ENCODE measurements around the gene PTPRM.

DNA sequence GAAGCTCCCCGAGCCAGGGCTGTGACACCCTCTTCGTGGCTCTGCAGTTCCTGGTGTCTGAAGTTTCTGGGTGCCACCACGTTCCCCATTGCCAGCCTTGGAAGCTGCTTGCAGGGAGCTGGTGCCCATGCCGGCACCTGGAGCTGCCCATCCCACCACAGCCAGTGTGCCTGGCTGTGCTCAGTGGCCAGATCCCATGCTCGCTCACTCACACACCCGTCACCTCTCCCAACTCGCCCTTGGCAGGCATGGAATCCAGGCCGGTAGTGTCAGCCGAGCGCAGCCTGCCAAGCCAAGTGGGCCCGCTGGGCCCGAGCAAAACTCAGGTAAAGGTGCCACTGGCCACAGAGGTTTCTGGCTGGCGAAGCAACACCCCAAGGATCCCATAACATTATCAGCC is 370.2 kb downstream of the PTPRM start:
- TF ChIP-seq SUZ12 (IDR thresholded peaks at IDR 0.05; ENCODE audit: extremely low read depth, insufficient read depth, insufficient read length): no peak
- no peak for TF ChIP-seq YY1 (IDR thresholded peaks at IDR 0.05; ENCODE audit: insufficient read depth, insufficient read length)
- no peak for TF ChIP-seq ZNF274 (IDR thresholded peaks at IDR 0.05; ENCODE audit: low read depth, low read length)
